Stimulated activated CD4-positive, alpha-beta T cell treated with anti-CD3 and anti-CD28 coated beads, Interleukin-12 subunit alpha, Interleukin-12 subunit beta, amount 100 ng/mL, for 48 hours (primary cell): Measurements from ENCODE around the gene PTGR1.

Source experiments
- DNase-seq, 3 donors: peaks; one replicate each; pipeline ENCODE4 v3.0.0-alpha.2; 2020; ENCODE audit warnings: low read depth in 2 of 3, low spot score in 1 of 3

PTGR1 gene

GRCh38 chr9:111542497-111543254 lies 56.8 kb downstream of the PTGR1 start:
- no peak for DNase-seq

- DNase-seq, result no peak
Measured at GRCh38 chr9:111533099-111533790, 66.2 kb downstream of the PTGR1 start.

- no peak for DNase-seq
Measured at GRCh38 chr9:111531716-111532115, 67.7 kb downstream of the PTGR1 start.

- no peak for DNase-seq
Measured at GRCh38 chr9:111529787-111530186, 69.7 kb downstream of the PTGR1 start.

- peak in 1 of 3 donors; percentile 5 for DNase-seq
Measured at GRCh38 chr9:111527347-111527746, 72.1 kb downstream of the PTGR1 start.

- DNase-seq, result peak; percentile 33 to 54 (median 41)
Measured at GRCh38 chr9:111525056-111525977, 74.1 kb downstream of the PTGR1 start, which contains the start of gene ZNF483. TSS of gene ZNF483 (plus strand) at chr9:111525179. CDS start at chr9:111527396, 2,217 bp downstream.

- no peak for DNase-seq
Measured at GRCh38 chr9:111524731-111525055, 74.8 kb downstream of the PTGR1 start.

- DNase-seq, result no peak
Measured at GRCh38 chr9:111516061-111516465, 83.4 kb downstream of the PTGR1 start.

GRCh38 chr9:111514967-111515366 lies 84.5 kb downstream of the PTGR1 start:
- no peak for DNase-seq
